Neuronal stem cell (in vitro differentiated cells): ENCODE data around the gene PLD1.

ENCODE experiments used
- DNase-seq: peaks from one replicate; pipeline ENCODE4 v3.0.0-alpha.2; 2013; ENCODE audit warnings: low spot score
- H2AFZ ChIP-seq: one replicate; pipeline ENCODE4 v1.6.1; 2013; ENCODE audit warnings: mild to moderate bottlenecking, low read length, inconsistent platforms
- H2AK5ac ChIP-seq: 2 replicates; pipeline ENCODE4 v1.6.1; 2013; ENCODE audit warnings: low read depth, mild to moderate bottlenecking, inconsistent platforms, low read length, moderate library complexity, mixed read lengths
- H2BK120ac ChIP-seq: 2 replicates; pipeline ENCODE4 v1.6.1; 2013; ENCODE audit warnings: low read depth, mild to moderate bottlenecking, inconsistent platforms, low read length, moderate library complexity, mixed read lengths
- H2BK12ac ChIP-seq: one replicate; pipeline ENCODE4 v1.6.1; 2013; ENCODE audit warnings: low read length, inconsistent platforms
- H2BK15ac ChIP-seq: 2 replicates; pipeline ENCODE4 v1.6.1; 2013; ENCODE audit warnings: mild to moderate bottlenecking, low read length, inconsistent platforms, mixed read lengths
- H2BK5ac ChIP-seq: one replicate; pipeline ENCODE4 v1.6.1; 2013; ENCODE audit warnings: inconsistent platforms, mild to moderate bottlenecking, low read length, moderate library complexity
- H3K14ac ChIP-seq: one replicate; pipeline ENCODE4 v1.6.1; 2013; ENCODE audit warnings: low read length, inconsistent platforms
- H3K18ac ChIP-seq: 2 replicates; pipeline ENCODE4 v1.6.1; 2013; ENCODE audit warnings: low read length, inconsistent platforms
- H3K23ac ChIP-seq: 2 replicates; pipeline ENCODE4 v1.6.1; 2013; ENCODE audit warnings: low read depth, mild to moderate bottlenecking, mixed read lengths, low read length, inconsistent platforms; ENCODE audit not compliant: poor library complexity
- H3K27ac ChIP-seq: replicated peaks from 3 replicates; pipeline ENCODE4 v1.5.1; 2013; ENCODE audit warnings: low read length, inconsistent platforms
- H3K27me3 ChIP-seq, 3 experiments: 2 replicates each; pipeline ENCODE4 v1.6.1; 2013; ENCODE audit warnings: low read length in 3 of 3, mild to moderate bottlenecking in 2 of 3, inconsistent platforms in 1 of 3, low read depth in 1 of 3, mixed read lengths in 1 of 3, moderate library complexity in 1 of 3; ENCODE audit not compliant: control insufficient read depth in 3 of 3, insufficient read depth in 3 of 3
- H3K36me3 ChIP-seq, 2 donors: replicated peaks in 1 of 2; 2 replicates each; pipeline ENCODE4 v1.6.1; 2013; ENCODE audit warnings: low read length in 2 of 2; ENCODE audit not compliant: control insufficient read depth in 2 of 2, insufficient read depth in 2 of 2
- H3K4ac ChIP-seq: 2 replicates; pipeline ENCODE4 v1.6.1; 2013; ENCODE audit warnings: inconsistent platforms, mild to moderate bottlenecking, low read length, moderate library complexity
- H3K4me1 ChIP-seq, 2 donors: 1 replicate in 1 of 2; 2 replicates in 1 of 2; pipeline ENCODE4 v1.6.1; 2013; ENCODE audit warnings: low read length in 2 of 2, low read depth in 1 of 2; ENCODE audit not compliant: control insufficient read depth in 2 of 2, insufficient read depth in 1 of 2
- H3K4me2 ChIP-seq: one replicate; pipeline ENCODE4 v1.6.1; 2013; ENCODE audit warnings: mild to moderate bottlenecking, low read length, inconsistent platforms; ENCODE audit not compliant: insufficient read depth, poor library complexity, severe bottlenecking
- H3K4me3 ChIP-seq, 2 donors: 2 replicates each; pipeline ENCODE4 v1.5.1; 2013; ENCODE audit warnings: low read length in 2 of 2, mild to moderate bottlenecking in 2 of 2, inconsistent platforms in 1 of 2, moderate library complexity in 1 of 2
- H3K79me1 ChIP-seq: one replicate; pipeline ENCODE4 v1.6.1; 2013; ENCODE audit warnings: low read depth, mild to moderate bottlenecking, inconsistent platforms, low read length, moderate library complexity
- H3K9ac ChIP-seq: one replicate; pipeline ENCODE4 v1.6.1; 2013; ENCODE audit warnings: mild to moderate bottlenecking, low read depth, low read length, inconsistent platforms; ENCODE audit not compliant: poor library complexity
- H3K9me3 ChIP-seq, 2 donors: replicated peaks in 1 of 2; 2 replicates each; pipeline versions ENCODE3 to v1.6.1; 2013; ENCODE audit warnings: low read length in 2 of 2, mild to moderate bottlenecking in 2 of 2, inconsistent platforms in 1 of 2, low read depth in 1 of 2, mixed read lengths in 1 of 2, moderate library complexity in 1 of 2; ENCODE audit not compliant: control insufficient read depth in 2 of 2, insufficient read depth in 1 of 2
- H4K8ac ChIP-seq: one replicate; pipeline ENCODE4 v1.6.1; 2013; ENCODE audit warnings: low read depth, mild to moderate bottlenecking, inconsistent platforms, low read length, moderate library complexity
- H4K91ac ChIP-seq: one replicate; pipeline ENCODE4 v1.6.1; 2013; ENCODE audit warnings: low read length, low read depth, mild to moderate bottlenecking, inconsistent platforms; ENCODE audit not compliant: poor library complexity
- WGBS, 2 donors: extraction: QIAGEN DNeasy Blood & Tissue Kit; methylation state at CpG; one replicate each; pipeline ENCODE4 v1.1.7; 2013; ENCODE audit warnings: missing lambda C conversion rate in 2 of 2, mixed read lengths in 1 of 2; ENCODE audit not compliant: insufficient read length in 2 of 2, insufficient replicate concordance in 1 of 2; ENCODE audit errors: extremely low coverage in 2 of 2; 5-methylcytosine and 5-hydroxymethylcytosine counted together

Gene PLD1

DNA sequence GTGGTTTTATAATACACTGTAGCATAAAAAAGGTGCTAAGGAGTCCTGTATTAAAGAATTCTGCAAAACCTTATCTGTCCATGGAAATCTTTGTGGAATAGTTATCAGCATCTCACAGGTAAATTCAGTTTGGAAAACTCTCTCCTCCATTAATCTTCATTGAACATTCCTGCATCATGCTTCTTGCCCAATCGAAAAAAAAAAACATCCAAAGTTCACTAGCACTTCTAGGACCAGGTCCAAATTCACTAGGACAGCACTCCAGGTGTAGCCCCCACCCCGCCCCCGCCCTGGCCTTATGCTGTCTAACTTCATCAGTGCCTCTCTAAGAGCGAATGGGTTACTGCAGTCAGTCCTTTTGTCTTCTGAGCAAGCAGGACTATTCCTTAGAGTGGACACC, 138.6 kb downstream of the PLD1 start:
- Histone ChIP-seq H2BK12ac (no peak overlapping the region), H3K23ac (no peak overlapping the region), H4K8ac (no peak overlapping the region)

DNA sequence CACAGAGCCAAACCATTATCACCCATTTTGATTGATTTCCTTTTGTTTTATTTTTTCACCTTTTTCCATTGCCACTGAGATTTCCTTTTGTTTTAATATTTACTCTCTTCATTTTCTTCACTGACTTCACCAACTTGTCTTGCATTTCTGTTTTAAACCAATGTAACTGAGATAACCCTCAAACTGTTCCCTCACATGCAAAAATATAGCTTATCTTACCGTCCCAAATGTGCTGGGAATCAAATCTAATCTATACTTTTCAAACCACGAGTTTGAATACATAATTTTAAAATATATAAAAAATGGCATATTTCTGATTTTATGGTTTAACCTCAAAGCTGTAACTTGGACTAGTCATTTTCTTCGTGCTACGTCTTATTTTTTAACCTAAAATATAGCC, 143.8 kb downstream of the PLD1 start:
- 100% methylated on average over 2 of the region's 4 CpGs; no CpG with 5 or more reads in 1 of the 2 donors for WGBS, 2 donors

More for the DNA sequence above, 138.6 kb downstream of the PLD1 start:
- H4K91ac ChIP-seq = no peak overlapping the region
- DNase-seq = no peak
- H3K27ac ChIP-seq = no peak overlapping the region
- no peak overlapping the region for H3K9ac ChIP-seq
- no peaks in the 10 kb centered on the region for H3K79me1 ChIP-seq
- no CpG with 5 or more reads among the region's 4 CpGs for WGBS, 2 donors
- H2AK5ac ChIP-seq = no peak overlapping the region
- no peak overlapping the region for H3K4me2 ChIP-seq
- H2AFZ ChIP-seq = no peak overlapping the region
- H2BK120ac ChIP-seq = no peak overlapping the region
- H3K27me3 ChIP-seq = no peaks in the 10 kb centered on the region
- no peak overlapping the region for H2BK5ac ChIP-seq
- H3K36me3 ChIP-seq = no peaks in the 10 kb centered on the region
- H3K14ac ChIP-seq = no peak overlapping the region
- no peak overlapping the region for H3K4ac ChIP-seq
- no peak overlapping the region for H3K18ac ChIP-seq
- no peak overlapping the region for H2BK15ac ChIP-seq
- H3K4me3 ChIP-seq = no peak overlapping the region
- no peaks in the 10 kb centered on the region for H3K4me1 ChIP-seq
- no peaks in the 10 kb centered on the region for H3K9me3 ChIP-seq

DNA sequence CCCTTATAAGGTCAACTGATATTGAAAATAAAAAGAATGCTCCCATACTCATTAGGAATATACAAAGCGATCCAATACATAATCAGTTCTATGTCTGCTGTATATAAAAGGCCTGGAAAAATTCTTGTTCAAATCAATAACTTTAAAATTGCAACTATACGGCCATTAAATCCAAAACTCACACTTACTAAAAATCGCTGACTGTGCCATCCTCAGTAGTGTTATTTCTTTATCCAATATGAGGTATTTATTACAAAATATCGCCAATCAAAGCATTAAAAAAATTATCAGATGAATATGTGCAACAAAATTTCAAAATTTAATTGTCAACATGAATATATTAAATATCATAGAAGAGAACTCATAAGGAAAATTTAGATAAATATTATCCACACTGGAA, 146.5 kb downstream of the PLD1 start:
- WGBS, 2 donors = no CpG with 5 or more reads among the region's 4 CpGs
- H2BK12ac ChIP-seq = no peak overlapping the region
- H3K79me1 ChIP-seq = no peaks in the 10 kb centered on the region
- H3K9ac ChIP-seq = no peak overlapping the region
- no peaks in the 10 kb centered on the region for H3K9me3 ChIP-seq
- no peak overlapping the region for H3K4me3 ChIP-seq
- no peak overlapping the region for H4K91ac ChIP-seq
- H3K4me1 ChIP-seq = no peaks in the 10 kb centered on the region
- no peak overlapping the region for H2AFZ ChIP-seq
- no peak overlapping the region for H2AK5ac ChIP-seq
- no peak for DNase-seq
- H3K23ac ChIP-seq = no peak overlapping the region
- no peak overlapping the region for H2BK5ac ChIP-seq
- no peak overlapping the region for H3K14ac ChIP-seq
- H3K36me3 ChIP-seq = no peaks in the 10 kb centered on the region
- no peak overlapping the region for H3K18ac ChIP-seq
- no peak overlapping the region for H4K8ac ChIP-seq
- no peak overlapping the region for H3K4ac ChIP-seq
- no peaks in the 10 kb centered on the region for H3K27me3 ChIP-seq
- H3K4me2 ChIP-seq = no peak overlapping the region
- H2BK15ac ChIP-seq = no peak overlapping the region
- no peak overlapping the region for H3K27ac ChIP-seq
- H2BK120ac ChIP-seq = no peak overlapping the region

More for the DNA sequence above, 143.8 kb downstream of the PLD1 start:
- Histone ChIP-seq H3K9ac (no peak overlapping the region), H3K27me3 (no peaks in the 10 kb centered on the region), H4K8ac (no peak overlapping the region), H2BK12ac (no peak overlapping the region), H3K18ac (no peak overlapping the region), H3K14ac (no peak overlapping the region), H3K23ac (no peak overlapping the region), H4K91ac (no peak overlapping the region), H2BK5ac (no peak overlapping the region), H3K4me1 (no peaks in the 10 kb centered on the region), H3K27ac (no peak overlapping the region), H2BK120ac (no peak overlapping the region), H3K4me3 (no peak overlapping the region), H3K36me3 (no peaks in the 10 kb centered on the region), H2AFZ (no peak overlapping the region), H3K4me2 (no peak overlapping the region), H3K9me3 (no peaks in the 10 kb centered on the region), H2BK15ac (no peak overlapping the region), H3K4ac (no peak overlapping the region), H2AK5ac (no peak overlapping the region), H3K79me1 (no peaks in the 10 kb centered on the region)
- DNase-seq = no peak

DNA sequence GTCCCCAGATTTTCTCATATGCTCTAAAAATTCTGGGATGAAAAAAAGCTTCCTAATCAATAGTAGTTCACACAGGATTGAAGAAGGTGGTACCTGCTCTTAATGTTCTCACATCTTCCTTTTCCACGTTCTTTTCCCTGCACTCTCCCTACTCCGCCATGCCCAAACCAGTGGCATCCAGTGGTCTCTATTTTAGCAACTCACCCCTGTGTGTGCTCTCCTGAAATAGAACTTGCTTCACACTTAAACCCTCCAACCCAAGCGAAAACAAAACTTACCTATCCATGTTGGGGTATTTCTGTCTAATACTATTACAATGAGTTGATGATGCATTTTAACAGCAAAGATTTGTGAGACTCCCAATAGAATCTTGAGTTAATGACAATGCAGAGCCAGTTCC, 148.8 kb downstream of the PLD1 start:
- H3K4ac ChIP-seq = no peak overlapping the region
- H3K27ac ChIP-seq = no peak overlapping the region
- H3K9ac ChIP-seq = no peak overlapping the region
- H3K4me3 ChIP-seq = no peak overlapping the region
- no peak overlapping the region for H4K8ac ChIP-seq
- H3K79me1 ChIP-seq = no peaks in the 10 kb centered on the region
- H3K23ac ChIP-seq = no peak overlapping the region
- no peaks in the 10 kb centered on the region for H3K36me3 ChIP-seq
- DNase-seq = no peak
- WGBS, 2 donors = no CpG with 5 or more reads among the region's 3 CpGs
- H4K91ac ChIP-seq = no peak overlapping the region
- H3K9me3 ChIP-seq = no peaks in the 10 kb centered on the region
- no peaks in the 10 kb centered on the region for H3K4me1 ChIP-seq
- no peak overlapping the region for H2BK120ac ChIP-seq
- H3K4me2 ChIP-seq = no peak overlapping the region
- H3K18ac ChIP-seq = no peak overlapping the region
- no peak overlapping the region for H2BK5ac ChIP-seq
- no peak overlapping the region for H2AK5ac ChIP-seq
- H2AFZ ChIP-seq = no peak overlapping the region
- H2BK12ac ChIP-seq = no peak overlapping the region
- no peaks in the 10 kb centered on the region for H3K27me3 ChIP-seq
- no peak overlapping the region for H2BK15ac ChIP-seq
- H3K14ac ChIP-seq = no peak overlapping the region
